H1 (cell line): ENCODE measurements around the gene SMG5. TPM values are rescaled to one million over a fixed set of nuclear protein-coding genes. Genes with fewer than 3 reads are reported as not detected.

ENCODE experiments used
- CTCF ChIA-PET: fragments of 300-600 bp; sonication (Branson Sonifier 250); formaldehyde crosslinking; loops from one replicate; lab custom pipeline; 2021; ENCODE audit not compliant: partially characterized antibody; lab: Charles Lee
- POLR2A ChIA-PET: fragments of 300-600 bp; sonication (Branson Sonifier 250); formaldehyde crosslinking; loops from one replicate; lab custom pipeline; 2021; ENCODE audit warnings: inconsistent platforms; ENCODE audit not compliant: partially characterized antibody; lab: Charles Lee
- DNase-seq, 2 experiments: peaks; one replicate each; pipeline versions ENCODE4 v3.0.0 to v3.0.0-alpha.2; 2010 to 2022; ENCODE audit warnings: low spot score in 2 of 2, low read depth in 1 of 2, mixed read lengths in 1 of 2
- FAIRE-seq: peaks from 2 replicates; lab custom pipeline; 2011; peaks lifted over from hg19 to GRCh38; lab: Jason Lieb, UNC
- H2AFZ ChIP-seq: 2 replicates; pipeline ENCODE4 v1.8.1; 2012; ENCODE audit warnings: low read length, inconsistent platforms
- H2AK5ac ChIP-seq: 2 replicates; pipeline ENCODE4 v1.6.1; 2013; ENCODE audit warnings: low read depth, low read length
- H2BK120ac ChIP-seq: replicated peaks from 2 replicates; pipeline ENCODE3; 2013; ENCODE audit warnings: low read depth, low read length, inconsistent platforms
- H2BK12ac ChIP-seq: 2 replicates; pipeline ENCODE4 v1.6.1; 2013; ENCODE audit warnings: low read depth, low read length
- H2BK15ac ChIP-seq: 2 replicates; pipeline ENCODE4 v1.6.1; 2013; ENCODE audit warnings: low read length
- H2BK20ac ChIP-seq: 2 replicates; pipeline ENCODE4 v1.6.1; 2013; ENCODE audit warnings: low read length
- H2BK5ac ChIP-seq: 2 replicates; pipeline ENCODE4 v1.6.1; 2013; ENCODE audit warnings: low read depth, low read length
- H3K14ac ChIP-seq: 2 replicates; pipeline ENCODE4 v1.6.1; 2013; ENCODE audit warnings: inconsistent platforms; ENCODE audit not compliant: insufficient read length
- H3K18ac ChIP-seq: 2 replicates; pipeline ENCODE4 v1.6.1; 2013; ENCODE audit warnings: low read length; ENCODE audit errors: extremely low read depth
- H3K23ac ChIP-seq: 2 replicates; pipeline ENCODE4 v1.6.1; 2013; ENCODE audit warnings: inconsistent platforms; ENCODE audit not compliant: insufficient read length
- H3K23me2 ChIP-seq: 2 replicates; pipeline ENCODE4 v1.6.1; 2013; ENCODE audit warnings: low read depth, low read length
- H3K27ac ChIP-seq: 2 replicates; pipeline ENCODE4 v1.6.1; 2011; ENCODE audit warnings: low read depth, low read length, inconsistent platforms
- H3K27me3 ChIP-seq, 4 experiments: replicated peaks in 1 of 4; 1 replicate in 1 of 4; 2 replicates in 3 of 4; pipeline versions ENCODE4 v1.6.1 to v1.8.1; 2011 to 2013; ENCODE audit warnings: low read length in 3 of 4, mild to moderate bottlenecking in 3 of 4, inconsistent platforms in 2 of 4, mixed read lengths in 2 of 4, moderate library complexity in 1 of 4; ENCODE audit not compliant: control insufficient read depth in 3 of 4, insufficient read depth in 3 of 4; ENCODE audit errors: extremely low read depth in 1 of 4
- H3K36me3 ChIP-seq, 4 experiments: 2 replicates each; pipeline versions ENCODE4 v1.6.1 to v1.8.1; 2011 to 2013; ENCODE audit warnings: mild to moderate bottlenecking in 4 of 4, low read length in 3 of 4, moderate library complexity in 2 of 4, control low read depth in 1 of 4, inconsistent platforms in 1 of 4; ENCODE audit not compliant: insufficient read depth in 4 of 4, control insufficient read depth in 2 of 4
- H3K4ac ChIP-seq: replicated peaks from 2 replicates; pipeline ENCODE3; 2013; ENCODE audit warnings: low read length, low read depth, mixed read lengths, inconsistent platforms; ENCODE audit not compliant: insufficient read length
- H3K4me1 ChIP-seq, 4 experiments: replicated peaks in 1 of 4; 1 replicate in 1 of 4; 2 replicates in 3 of 4; pipeline versions ENCODE4 v1.6.1 to v1.8.1; 2011 to 2013; ENCODE audit warnings: low read length in 3 of 4, inconsistent platforms in 2 of 4, mixed read lengths in 1 of 4; ENCODE audit not compliant: insufficient read depth in 4 of 4, control insufficient read depth in 3 of 4
- H3K4me2 ChIP-seq, 2 experiments: 2 replicates each; pipeline versions ENCODE4 v1.6.1 to v1.8.1; 2011 to 2013; ENCODE audit warnings: low read depth in 2 of 2, low read length in 2 of 2, control low read depth in 1 of 2, inconsistent platforms in 1 of 2, mild to moderate bottlenecking in 1 of 2; ENCODE audit not compliant: insufficient read depth in 1 of 2
- H3K4me3 ChIP-seq, 4 experiments: fragments of 200-600, 300-600 bp in 1 of 4; sonication (generic), shearing (Covaris generic), sonication (Bioruptor Twin) in 1 of 4; 2 replicates each; pipeline versions ENCODE4 v1.5.1 to v1.8.1; 2011 to 2016; ENCODE audit warnings: low read length in 4 of 4, low read depth in 3 of 4, control low read depth in 2 of 4, inconsistent platforms in 2 of 4, mild to moderate bottlenecking in 2 of 4, mixed read lengths in 1 of 4, moderate library complexity in 1 of 4; ENCODE audit not compliant: insufficient read depth in 2 of 4; ENCODE audit errors: extremely low read depth in 1 of 4
- H3K56ac ChIP-seq: replicated peaks from 2 replicates; pipeline ENCODE3; 2013; ENCODE audit warnings: low read depth, mild to moderate bottlenecking, mixed read lengths, low read length, inconsistent platforms; ENCODE audit not compliant: insufficient read length
- H3K79me1 ChIP-seq: 2 replicates; pipeline ENCODE4 v1.6.1; 2013; ENCODE audit warnings: low read depth, low read length, control low read depth
- H3K79me2 ChIP-seq, 2 experiments: 2 replicates each; pipeline versions ENCODE4 v1.6.1 to v1.8.1; 2012 to 2013; ENCODE audit warnings: low read length in 2 of 2, mild to moderate bottlenecking in 2 of 2, inconsistent platforms in 1 of 2; ENCODE audit not compliant: insufficient read depth in 2 of 2, control insufficient read depth in 1 of 2
- H3K9ac ChIP-seq, 4 experiments: replicated peaks in 1 of 4; 1 replicate in 1 of 4; 2 replicates in 3 of 4; pipeline versions ENCODE4 v1.6.1 to v1.8.1; 2011 to 2013; ENCODE audit warnings: low read depth in 3 of 4, low read length in 3 of 4, control low read depth in 2 of 4, mild to moderate bottlenecking in 2 of 4, moderate library complexity in 2 of 4, inconsistent platforms in 1 of 4; ENCODE audit errors: extremely low read depth in 1 of 4
- H3K9me3 ChIP-seq, 2 experiments: 2 replicates each; pipeline versions ENCODE4 v1.6.1 to v1.8.1; 2012 to 2013; ENCODE audit warnings: mild to moderate bottlenecking in 2 of 2, moderate library complexity in 2 of 2, control low read depth in 1 of 2, inconsistent platforms in 1 of 2, low read depth in 1 of 2, low read length in 1 of 2, mixed read lengths in 1 of 2; ENCODE audit not compliant: insufficient read depth in 2 of 2
- H4K20me1 ChIP-seq, 2 experiments: replicated peaks in 1 of 2; 2 replicates each; pipeline versions ENCODE3 to v1.8.1; 2011 to 2013; ENCODE audit warnings: inconsistent platforms in 2 of 2, low read length in 2 of 2, mild to moderate bottlenecking in 1 of 2; ENCODE audit not compliant: insufficient read depth in 2 of 2, control insufficient read depth in 1 of 2
- H4K5ac ChIP-seq: 2 replicates; pipeline ENCODE4 v1.6.1; 2013; ENCODE audit warnings: low read length, low read depth, mixed read lengths, inconsistent platforms; ENCODE audit not compliant: insufficient read length
- H4K8ac ChIP-seq: 2 replicates; pipeline ENCODE4 v1.8.0; 2013; ENCODE audit warnings: mild to moderate bottlenecking, moderate library complexity, low read length, inconsistent platforms; ENCODE audit not compliant: insufficient read depth; ENCODE audit errors: extremely low read depth
- H4K91ac ChIP-seq: replicated peaks from 2 replicates; pipeline ENCODE3; 2013; ENCODE audit warnings: low read length, mixed read lengths, inconsistent platforms; ENCODE audit not compliant: insufficient read length
- ASH2L ChIP-seq: fragments of 200-600, 300-600 bp; sonication (generic); IDR thresholded peaks from one replicate; pipeline ENCODE4 v1.7.1; 2017; ENCODE audit warnings: low read length
- BCL11A ChIP-seq, 2 experiments: IDR thresholded peaks; one replicate each; pipeline ENCODE4 v1.6.1; 2011; ENCODE audit warnings: low read depth in 2 of 2, low read length in 2 of 2, mild to moderate bottlenecking in 2 of 2
- CHD1 ChIP-seq: IDR thresholded peaks from 2 replicates; pipeline ENCODE4 v1.6.1; 2012; ENCODE audit warnings: low read depth, low read length, improper control_type of control experiment
- CTBP2 ChIP-seq: IDR thresholded peaks from 2 replicates; pipeline ENCODE4 v1.7.0; 2011; ENCODE audit warnings: borderline replicate concordance, mild to moderate bottlenecking, moderate library complexity, mixed read lengths, low read length; ENCODE audit not compliant: insufficient read depth, insufficient read length
- GABPA ChIP-seq: IDR thresholded peaks from 2 replicates; pipeline ENCODE4 v1.6.1; 2011; ENCODE audit warnings: mild to moderate bottlenecking, low read length, moderate library complexity, borderline replicate concordance; ENCODE audit not compliant: insufficient read depth
- JUND ChIP-seq: IDR thresholded peaks from 2 replicates; pipeline ENCODE4 v1.6.1; 2011; ENCODE audit warnings: mild to moderate bottlenecking, improper control_type of control experiment, low read length
- PHF8 ChIP-seq: fragments of 200-600 bp; sonication (generic); conservative IDR thresholded peaks from 2 replicates; pipeline ENCODE4 v1.7.1; 2012; ENCODE audit warnings: low read depth, mild to moderate bottlenecking, inconsistent platforms, low read length, moderate library complexity
- POLR2A ChIP-seq, 2 experiments: IDR thresholded peaks; 1 replicate in 1 of 2; 2 replicates in 1 of 2; pipeline ENCODE4 v1.6.1; 2011; ENCODE audit warnings: low read depth in 2 of 2, low read length in 2 of 2, mild to moderate bottlenecking in 2 of 2; ENCODE audit errors: control extremely low read depth in 1 of 2
- RAD21 ChIP-seq, 2 experiments: IDR thresholded peaks in 1 of 2; conservative IDR thresholded peaks in 1 of 2; 2 replicates each; pipeline ENCODE4 v1.6.1; 2011; ENCODE audit warnings: low read depth in 2 of 2, low read length in 2 of 2, improper control_type of control experiment in 1 of 2, inconsistent platforms in 1 of 2, mild to moderate bottlenecking in 1 of 2, moderate library complexity in 1 of 2
- RXRA ChIP-seq: IDR thresholded peaks from 2 replicates; pipeline ENCODE4 v1.6.1; 2011; ENCODE audit warnings: low read depth, mild to moderate bottlenecking, low read length, moderate library complexity; ENCODE audit not compliant: insufficient read depth
- SP2 ChIP-seq: IDR thresholded peaks from 2 replicates; pipeline ENCODE4 v1.6.1; 2012; ENCODE audit warnings: mild to moderate bottlenecking, low read length, inconsistent platforms
- WGBS, 2 experiments: shearing (Covaris generic) in 1 of 2; methylation state at CpG; one replicate each; pipeline versions ENCODE4 v1.1.6 to v1.1.7; 2013 to 2015; ENCODE audit warnings: low lambda C conversion rate in 2 of 2, mixed read lengths in 2 of 2, inconsistent platforms in 1 of 2, low coverage in 1 of 2, missing lambda C conversion rate in 1 of 2; ENCODE audit not compliant: insufficient replicate concordance in 2 of 2, insufficient coverage in 1 of 2, insufficient read length in 1 of 2; ENCODE audit errors: extremely low coverage in 1 of 2, missing lambda C conversion rate in 1 of 2; 5-methylcytosine and 5-hydroxymethylcytosine counted together
- polyA plus RNA-seq, 7 experiments: library from polyadenylated mRNA; depleted of rRNA in 3 of 7; stranded (reverse) in 5 of 7; unstranded in 2 of 7; fragments of >200 nt in 5 of 7; fragments of 200-250 nt in 2 of 7; gene quantifications; 1 replicate in 5 of 7; 2 replicates in 1 of 7; 4 replicates in 1 of 7; pipeline versions ENCODE4 v1.2.1 to v1.2.3, GENCODE V29; 2011 to 2013; ENCODE audit warnings: missing spikeins in 2 of 7, mixed read lengths in 2 of 7
- total RNA-seq: library from RNA; stranded (reverse); fragmentation: NEBNext Ultra II Directional; extraction: Animal tissue kit (Norgen Biotek cat#: 25700); gene quantifications from 2 replicates; pipeline ENCODE4 v1.2.1, GENCODE V29; 2021
- TF ChIP-seq, protein P1 (sequence below): IDR thresholded peaks from 2 replicates; pipeline ENCODE4 v1.6.1; 2011; ENCODE audit warnings: low read depth, mild to moderate bottlenecking, low read length; ENCODE audit not compliant: insufficient read depth

Gene SMG5
- total and polyA plus RNA-seq, 2 of the 8 experiments (the other 6 are each of a cell fraction or from before 2014, with no cell fraction given): 32.7 to 98.0 TPM

DNA sequence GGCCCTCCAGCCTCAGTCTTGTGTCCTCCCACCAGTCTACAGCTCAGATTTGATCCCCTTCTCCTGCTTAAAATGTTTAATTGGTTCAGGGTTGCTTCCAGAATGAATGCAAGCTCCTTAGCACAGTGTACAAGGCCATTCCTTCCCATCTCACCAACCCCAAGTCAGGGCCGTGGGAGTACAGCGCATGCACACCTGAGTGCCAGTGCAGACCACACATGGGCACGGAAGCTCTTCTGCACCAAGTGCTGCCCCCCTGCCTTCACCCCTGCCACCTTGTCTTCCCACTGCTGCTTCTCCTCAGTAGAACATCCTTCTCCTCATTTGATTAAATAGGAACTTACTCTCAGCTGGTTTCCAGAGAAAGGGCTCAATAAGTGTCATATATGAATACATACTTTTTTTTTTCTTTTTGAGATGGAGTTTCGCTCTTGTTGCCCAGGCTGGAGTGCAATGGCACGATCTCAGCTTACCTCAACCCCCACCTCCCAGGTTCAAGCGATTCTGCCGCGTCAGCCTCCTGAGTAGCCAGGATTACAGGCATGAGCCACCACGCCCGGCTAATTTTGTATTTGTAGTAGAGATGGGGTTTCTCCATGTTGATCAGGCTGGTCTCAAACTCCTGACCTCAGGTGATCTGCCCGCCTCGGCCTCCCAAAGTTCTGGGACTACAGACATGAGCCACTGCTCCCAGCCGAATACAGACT, 60.5 kb downstream of the SMG5 start:
- Histone ChIP-seq H2BK5ac (no peak overlapping the region), H3K9ac (no peak overlapping the region), H2AFZ (no peak overlapping the region), H3K23ac (no peak overlapping the region), H2BK20ac (no peak overlapping the region), H3K56ac (no peak overlapping the region), H3K36me3 (peaks cover 8 to 29% (median 15%) of the 10 kb centered on the region in 4 experiments), H3K4me3 (no peak overlapping the region), H4K91ac (no peak overlapping the region), H3K27ac (no peak overlapping the region), H4K8ac (no peak overlapping the region), H3K9me3 (no peaks in the 10 kb centered on the region), H3K79me1 (peaks cover 15% of the 10 kb centered on the region; the same call in 1 of the 2 replicates), H2AK5ac (no peak overlapping the region), H3K4me1 (no peaks in the 10 kb centered on the region), H2BK12ac (no peak overlapping the region), H3K4ac (no peak overlapping the region), H3K27me3 (no peaks in the 10 kb centered on the region), H3K79me2 (peaks cover 0 to 20% of the 10 kb centered on the region in 2 experiments; a peak in 2 of 4 replicates), H3K14ac (no peak overlapping the region), H4K5ac (no peak overlapping the region), H3K4me2 (no peak overlapping the region), H3K23me2 (no peaks in the 10 kb centered on the region), H2BK15ac (no peak overlapping the region), H3K18ac (no peak overlapping the region), H2BK120ac (no peak overlapping the region), H4K20me1 (peaks cover 0 to 5% of the 10 kb centered on the region in 2 experiments)
- ChIA-PET POLR2A (interaction anchor here (1.1 to 6.6 kb wide), 2 partner anchors 9 to 13 kb away, joined by 6 to 49 read pairs; partner anchors contain the start of gene PMF1), CTCF (interaction anchor here (0.7 to 47.2 kb wide), 5 partner anchors 9 to 82 kb away, joined by 3 to 1265 read pairs (median 3); partner anchors contain the start of genes PMF1 and SEMA4A)
- DNase-seq (no peak), FAIRE-seq (no peak)
- 95% methylated on average over 12 of the region's 13 CpGs; no CpG with 5 or more reads in 1 of the 2 experiments for WGBS, 2 experiments
- TF ChIP-seq CHD1: no peak
- no peak for TF ChIP-seq BCL11A (IDR thresholded peaks at IDR 0.05; ENCODE audit: low read depth in 2 of 2, low read length in 2 of 2)
- TF ChIP-seq RXRA: no peak
- TF ChIP-seq PHF8: no peak
- TF ChIP-seq, protein P1, sequence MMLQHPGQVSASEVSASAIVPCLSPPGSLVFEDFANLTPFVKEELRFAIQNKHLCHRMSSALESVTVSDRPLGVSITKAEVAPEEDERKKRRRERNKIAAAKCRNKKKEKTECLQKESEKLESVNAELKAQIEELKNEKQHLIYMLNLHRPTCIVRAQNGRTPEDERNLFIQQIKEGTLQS: no peak
- TF ChIP-seq CTBP2: no peak
- TF ChIP-seq SP2: no peak
- no peak for TF ChIP-seq JUND
- no peak for TF ChIP-seq GABPA
- no peak for TF ChIP-seq RAD21 (IDR thresholded peaks at IDR 0.05 in 1 of 2, conservative IDR thresholded peaks at IDR 0.05 in 1 of 2; ENCODE audit: low read depth in 2 of 2, low read length in 2 of 2)
- TF ChIP-seq ASH2L: no peak
- TF ChIP-seq POLR2A (IDR thresholded peaks at IDR 0.05; ENCODE audit: control extremely low read depth in 1 of 2, low read depth in 2 of 2, low read length in 2 of 2): no peak
